Activated T-cell treated with anti-CD3 and anti-CD28 coated beads for 4 hours (primary cell): ENCODE data around the gene PTPN23.
"Not testable (repeated sequence)": the region's sequence is repeated elsewhere in the genome, so short reads cannot be mapped to it uniquely, and the experiment has no call there.

ENCODE experiments used
- DNase-seq: peaks from one replicate; pipeline ENCODE4 v3.0.0-alpha.2; 2020

Gene PTPN23

GRCh38 chr3:47452453-47453215, 71.8 kb downstream of the PTPN23 start:
- no peak for DNase-seq

GRCh38 chr3:47455806-47456452, 75.1 kb downstream of the PTPN23 start:
- no peak for DNase-seq

- no peak for DNase-seq
Measured at GRCh38 chr3:47456984-47457383, 76.2 kb downstream of the PTPN23 start.

GRCh38 chr3:47459534-47460085, 78.8 kb downstream of the PTPN23 start:
- DNase-seq, result not testable (repeated sequence)
